Stimulated activated CD4-positive, alpha-beta T cell treated with anti-CD3 and anti-CD28 coated beads, Interleukin-15, amount 100 ng/mL, for 48 hours (primary cell): Measurements from ENCODE around the gene PALMD.

Source experiments
- DNase-seq, 2 donors: peaks; one replicate each; pipeline ENCODE4 v3.0.0-alpha.2; 2020; ENCODE audit warnings: low read depth in 2 of 2

The PALMD gene

DNA sequence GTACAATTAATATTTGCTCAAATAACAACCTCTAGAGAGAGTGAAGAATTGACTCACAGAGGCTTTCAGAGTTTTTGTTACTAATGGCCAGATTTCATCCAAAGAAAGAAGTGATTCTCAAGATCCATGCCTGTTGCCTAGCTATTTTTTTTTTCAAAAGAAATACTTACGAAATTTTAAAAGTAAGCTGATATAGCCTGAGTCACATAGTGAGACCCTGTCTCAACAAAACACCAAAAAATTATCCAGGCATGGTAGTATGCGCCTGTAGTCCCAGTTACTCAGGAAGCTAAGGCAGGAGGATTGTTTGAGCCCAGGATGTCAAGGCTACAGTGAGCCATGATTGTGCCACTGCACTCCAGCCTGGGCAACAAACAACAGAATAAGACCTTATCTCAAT lies 14.6 kb downstream of the PALMD start:
- no peak for DNase-seq

DNA sequence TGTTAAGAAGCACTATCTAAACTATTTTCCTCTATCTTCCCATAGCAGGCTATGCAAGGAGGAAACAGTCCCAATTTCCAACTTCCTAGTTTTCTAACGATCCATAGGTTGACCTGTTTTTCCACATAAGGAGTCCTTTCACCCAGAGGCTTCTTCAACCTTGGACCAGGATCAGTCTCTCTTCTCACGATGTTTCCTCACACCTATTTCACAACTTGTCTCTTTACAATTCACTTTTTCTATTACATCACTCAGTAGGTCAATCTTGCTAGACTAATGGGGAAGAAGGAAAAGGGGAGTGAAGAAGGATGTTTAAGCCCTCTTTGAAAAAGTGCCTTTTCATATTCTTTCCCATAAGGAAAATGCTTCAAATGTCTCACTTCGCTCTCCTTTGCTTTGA lies 15.9 kb downstream of the PALMD start:
- no peak for DNase-seq

DNA sequence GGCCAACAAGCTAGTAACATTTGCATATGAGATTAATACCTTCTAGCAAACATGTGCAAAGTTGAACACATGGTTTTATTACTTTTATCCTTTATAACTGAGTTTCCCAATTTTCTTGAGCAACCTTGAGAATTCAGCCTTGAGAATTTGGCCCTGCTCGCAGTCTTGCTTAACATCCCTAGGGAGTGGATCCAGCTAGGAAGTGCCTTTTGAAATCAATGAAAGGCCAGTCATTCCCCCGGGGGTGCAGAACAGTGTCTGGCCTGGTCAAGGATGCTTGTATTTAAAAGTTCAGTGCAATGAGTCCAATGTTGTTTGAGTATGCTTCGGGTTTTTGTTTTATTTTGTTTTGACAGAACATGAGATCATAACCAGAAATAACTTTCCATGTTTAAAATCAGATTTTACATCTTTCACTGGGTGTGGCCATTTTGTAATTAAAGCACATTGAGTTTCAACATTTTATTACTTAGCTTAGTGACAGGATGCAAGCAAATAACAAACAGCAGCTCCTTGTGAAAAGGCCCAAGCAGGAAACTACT lies 16.7 kb downstream of the PALMD start:
- no peak for DNase-seq

DNA sequence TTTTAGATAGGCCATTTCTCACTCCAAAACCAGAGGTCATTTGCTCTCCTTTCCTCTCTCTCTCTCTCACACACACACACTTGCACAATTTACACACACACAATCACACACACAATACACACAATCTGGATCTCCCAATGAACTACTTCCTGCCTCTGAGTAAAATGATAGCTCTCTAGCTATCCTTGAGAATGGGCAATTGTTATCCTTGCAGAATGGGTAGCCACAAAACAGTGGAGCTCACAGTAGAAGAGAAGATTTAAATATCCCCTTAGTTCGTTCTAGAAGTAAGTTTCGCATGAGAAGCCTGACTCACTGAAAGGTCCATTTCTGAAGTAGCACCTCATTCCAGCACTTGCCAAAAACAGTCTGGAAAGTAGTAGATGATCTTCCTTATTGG lies 17.6 kb downstream of the PALMD start:
- no peak for DNase-seq

DNA sequence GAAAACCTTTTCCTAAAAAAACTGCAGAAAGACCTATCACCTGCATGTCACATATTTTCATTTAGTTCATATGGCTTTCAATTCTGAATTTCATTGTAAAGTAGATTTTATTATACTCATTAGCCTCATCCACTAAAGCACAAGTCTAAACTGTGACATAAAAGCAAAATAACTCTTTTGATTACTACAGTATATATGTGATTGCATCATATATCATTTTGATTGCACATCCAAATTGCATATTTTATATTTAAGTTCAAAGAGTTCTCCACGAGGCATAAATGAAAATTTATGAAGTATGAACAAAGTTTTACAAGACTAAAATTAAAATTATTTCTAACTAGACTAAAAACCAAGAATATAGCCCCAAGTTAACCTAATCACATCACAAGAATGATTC lies 19.3 kb downstream of the PALMD start:
- DNase-seq = no peak

DNA sequence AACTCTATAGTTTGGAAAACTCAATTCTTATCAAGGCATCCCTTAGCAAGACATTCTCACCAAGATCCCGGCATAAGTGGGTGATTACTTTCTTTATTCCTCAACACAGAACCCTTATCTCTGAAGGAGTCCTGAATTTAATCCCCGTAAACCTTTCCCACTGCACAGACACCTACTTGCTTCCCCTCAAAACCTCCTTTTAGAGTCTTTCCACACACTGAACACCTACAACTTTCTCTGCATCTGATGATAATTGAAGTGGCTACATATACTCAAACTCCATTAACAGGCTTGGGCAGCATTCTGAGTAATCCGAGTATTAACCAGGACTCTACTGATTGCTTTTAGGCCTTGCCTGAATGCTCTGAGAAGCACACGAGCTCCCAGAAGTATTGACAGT lies 23.5 kb downstream of the PALMD start:
- DNase-seq = no peak

DNA sequence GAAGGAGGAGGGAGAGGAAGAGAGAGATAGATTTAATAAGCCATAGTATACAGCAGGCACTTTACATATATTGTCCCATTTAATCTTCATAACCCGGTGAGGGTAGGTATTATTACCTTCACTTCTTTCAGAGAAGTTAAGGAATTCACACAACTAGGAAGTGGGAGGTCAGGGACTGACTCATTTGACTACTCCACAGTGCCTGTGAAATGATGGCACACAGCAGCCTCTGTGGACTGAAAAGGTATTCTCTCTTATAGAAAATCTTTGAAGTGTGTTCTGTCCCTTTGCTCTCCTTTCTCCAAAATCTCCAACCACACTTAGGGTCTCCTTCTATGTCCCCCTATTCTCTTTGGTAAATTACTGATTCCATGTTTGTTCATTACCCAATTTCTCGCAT lies 23.9 kb downstream of the PALMD start:
- DNase-seq = no peak

DNA sequence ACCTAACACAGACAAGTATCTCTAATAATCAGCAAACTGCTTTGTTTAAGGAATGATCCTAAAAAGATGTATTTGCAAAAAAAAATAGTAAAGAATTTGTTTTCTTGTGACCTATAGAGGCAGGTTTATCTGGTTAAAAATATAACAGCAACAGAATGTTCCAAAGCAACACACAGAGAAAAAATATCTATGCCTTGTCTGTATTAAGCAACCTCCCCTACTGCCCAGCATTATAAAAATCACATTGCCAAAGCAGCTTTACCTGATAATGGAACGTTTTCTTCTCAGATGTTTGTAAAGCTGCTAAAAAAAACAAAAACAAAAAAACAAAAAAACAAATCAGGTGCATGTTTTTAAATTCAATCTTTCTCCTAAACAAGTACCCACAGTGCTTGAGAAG lies 24.7 kb downstream of the PALMD start:
- DNase-seq = no peak

DNA sequence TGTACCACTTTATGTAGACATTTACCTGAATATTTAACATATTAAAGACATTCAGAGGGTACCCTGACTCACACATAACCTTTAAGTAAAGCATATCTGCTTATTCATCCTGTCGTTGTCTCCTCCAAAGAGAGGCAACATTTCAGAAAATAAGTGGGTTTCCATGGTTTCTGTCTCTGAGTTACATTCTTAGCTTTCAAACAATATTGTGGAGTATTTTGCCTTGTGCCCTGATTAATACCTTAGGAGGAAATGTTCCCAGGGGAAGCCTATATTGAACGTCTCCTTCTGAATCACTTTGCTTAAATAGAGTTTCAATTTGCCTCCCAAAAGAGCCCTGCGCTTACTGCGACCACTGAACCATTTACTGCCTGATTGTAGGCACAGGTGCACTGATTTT lies 26.1 kb downstream of the PALMD start:
- no peak for DNase-seq

DNA sequence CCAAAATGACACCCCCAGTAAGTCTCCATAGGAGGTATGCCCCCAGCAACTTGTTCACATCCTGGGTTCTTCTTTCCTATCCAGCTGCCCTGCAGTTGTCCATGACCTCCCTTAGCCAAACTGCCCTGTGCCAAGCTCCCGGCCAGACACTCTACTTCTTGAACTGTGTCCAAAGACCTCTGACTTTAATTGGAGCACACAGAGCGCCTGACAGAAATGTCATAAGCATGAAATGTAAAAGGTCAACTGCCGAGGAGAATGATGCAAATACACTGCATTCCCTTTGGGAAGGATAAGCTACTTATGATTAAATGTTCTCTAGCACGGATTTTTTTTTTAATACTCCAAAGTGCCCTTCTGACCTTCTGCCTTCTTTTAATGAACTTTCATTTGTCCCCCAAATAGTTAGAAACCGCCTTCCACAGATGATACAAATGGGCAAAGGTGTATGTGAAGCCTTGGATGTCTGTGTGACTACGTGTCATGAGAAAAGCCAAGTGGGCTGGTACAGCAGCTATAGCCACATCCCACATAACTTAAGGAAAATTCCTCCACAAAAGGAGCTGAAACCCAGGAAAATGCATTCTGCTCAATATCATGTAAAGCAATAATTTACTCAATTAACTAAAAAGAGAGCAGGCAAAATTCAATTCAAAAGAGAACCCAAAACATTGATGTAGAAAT lies 26.8 kb downstream of the PALMD start:
- no peak for DNase-seq

DNA sequence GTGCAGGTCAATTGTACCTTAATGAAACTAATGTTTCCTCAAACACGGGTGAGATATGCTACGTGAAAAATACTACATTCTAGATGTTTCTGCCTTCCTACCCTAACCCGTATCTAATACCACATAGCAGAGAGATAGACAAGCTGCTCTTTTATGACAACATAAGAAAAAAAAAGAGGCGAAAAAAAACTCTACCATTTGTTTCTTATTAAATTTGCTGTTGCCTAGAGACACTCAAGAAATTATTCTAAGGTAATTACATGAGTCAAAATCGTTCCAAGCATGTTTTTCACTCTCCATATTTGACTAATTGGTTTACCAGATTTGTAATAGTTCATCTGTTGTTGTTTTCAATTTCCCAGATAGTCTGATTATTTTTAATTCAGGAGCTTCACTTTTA lies 27.4 kb downstream of the PALMD start:
- no peak for DNase-seq

DNA sequence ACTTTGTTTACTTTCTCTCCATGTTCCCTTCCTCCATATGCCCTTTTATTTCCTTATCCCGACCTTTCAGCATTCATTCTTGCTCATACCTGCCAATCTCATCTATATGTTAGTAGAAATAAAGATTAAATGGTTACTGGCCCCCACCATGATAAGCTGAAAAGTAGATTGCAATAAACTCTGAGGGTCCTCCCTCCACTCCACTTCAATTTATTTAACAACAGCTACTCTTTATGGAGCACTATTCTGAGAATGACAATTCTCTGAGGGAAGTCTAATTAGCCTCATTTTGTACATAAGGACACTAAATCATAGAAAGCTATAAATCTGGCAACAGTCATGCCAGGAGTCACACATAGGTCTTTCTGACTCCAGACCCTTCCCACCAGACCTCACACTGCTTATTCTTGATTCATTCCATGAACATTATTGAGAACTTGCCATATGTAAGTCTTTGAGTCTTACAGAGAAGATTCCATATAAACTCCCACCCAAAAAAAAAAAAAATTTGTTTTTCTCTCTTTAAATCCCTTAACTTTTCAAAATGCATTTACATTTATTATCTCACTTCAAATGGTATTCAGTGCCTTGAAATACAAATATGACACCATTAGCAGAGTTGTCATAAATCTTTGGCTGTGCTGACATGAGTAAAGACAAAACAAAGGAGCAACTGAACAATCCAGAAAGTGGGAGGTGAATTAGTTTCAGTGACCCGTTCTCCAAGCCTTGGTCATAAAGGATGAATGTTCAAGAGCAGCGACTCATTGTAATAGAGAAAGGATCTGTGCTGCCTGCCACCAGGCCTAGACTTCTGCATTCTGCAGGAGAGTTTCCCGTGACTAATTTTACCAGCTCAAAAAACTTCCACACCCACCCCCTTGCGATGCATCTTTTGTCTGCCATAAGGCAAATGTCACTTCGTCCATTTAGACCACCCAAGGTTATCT lies 28.5 kb downstream of the PALMD start:
- DNase-seq = no peak

DNA sequence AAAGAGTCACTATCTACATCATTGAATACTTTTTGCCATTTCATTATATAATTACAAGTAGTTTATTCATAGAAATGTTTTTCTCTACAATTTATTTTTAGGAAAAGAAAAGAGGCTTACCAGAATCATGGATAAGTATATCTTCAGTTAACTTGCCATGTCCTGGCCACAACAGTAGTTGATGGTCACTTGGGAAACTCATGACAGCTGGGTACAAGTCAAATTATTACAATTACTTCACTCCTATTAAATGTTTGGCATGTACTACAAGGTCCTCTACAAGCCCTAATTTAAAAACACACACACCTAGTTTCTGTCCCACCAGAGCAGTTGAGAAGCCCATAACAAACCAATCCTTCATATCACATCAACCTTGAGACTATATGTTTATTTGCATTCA lies 29.4 kb downstream of the PALMD start:
- no peak for DNase-seq

DNA sequence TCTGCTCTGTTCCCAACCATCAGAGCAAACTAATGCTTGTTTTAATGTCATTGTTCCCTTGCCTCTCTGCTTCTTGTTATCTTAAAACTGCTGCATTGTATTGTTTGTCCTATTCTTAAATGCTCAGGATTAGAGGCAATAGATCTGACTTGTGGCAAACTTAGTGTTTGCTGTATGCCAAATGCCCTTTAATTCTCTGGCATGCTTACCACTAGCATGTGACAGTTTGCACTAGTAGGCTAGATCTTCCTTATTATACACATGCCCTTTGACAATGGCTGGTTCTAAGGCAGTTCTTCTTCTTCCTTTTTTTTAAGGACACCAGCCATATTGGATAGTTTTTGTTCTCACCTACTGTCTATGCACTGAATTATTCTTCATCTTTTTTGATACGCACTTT lies 30.1 kb downstream of the PALMD start:
- no peak for DNase-seq

DNA sequence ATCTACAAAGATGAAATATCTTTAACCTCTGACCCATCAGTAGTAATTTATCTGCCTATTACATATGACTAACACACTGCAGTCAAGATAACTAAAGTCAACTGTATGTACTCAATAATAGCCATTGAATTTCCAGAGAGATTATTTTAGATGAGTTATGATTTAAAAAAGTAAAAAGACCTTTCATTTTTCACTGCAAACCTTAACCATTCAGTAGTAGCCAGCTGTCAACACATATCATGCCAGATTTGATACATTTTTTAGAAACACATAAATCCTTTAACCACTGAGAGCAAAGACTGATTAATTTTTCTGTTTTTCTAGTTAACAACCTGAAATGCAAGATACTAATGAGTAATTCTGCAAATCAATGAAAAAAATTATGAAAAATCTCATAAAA lies 31.0 kb downstream of the PALMD start:
- DNase-seq = no peak

DNA sequence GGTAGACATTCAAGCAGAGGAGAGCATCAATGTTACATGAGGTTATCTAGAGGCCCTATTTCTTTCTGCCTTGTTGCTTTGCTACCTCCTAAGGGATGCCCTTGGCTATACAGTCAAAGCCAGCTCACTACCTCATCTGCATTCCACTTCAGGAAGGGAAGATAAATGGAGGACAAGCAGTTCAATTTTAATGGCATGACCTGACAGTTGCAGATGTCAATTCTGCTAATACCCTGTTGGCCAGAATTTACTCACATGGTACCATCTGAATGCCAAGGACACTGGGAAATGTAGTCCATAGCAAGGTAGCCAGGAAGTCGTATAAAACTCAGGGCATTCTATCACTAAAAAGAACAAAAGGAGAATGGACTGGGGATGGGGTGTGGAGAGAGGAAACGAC lies 31.5 kb downstream of the PALMD start:
- DNase-seq = no peak

DNA sequence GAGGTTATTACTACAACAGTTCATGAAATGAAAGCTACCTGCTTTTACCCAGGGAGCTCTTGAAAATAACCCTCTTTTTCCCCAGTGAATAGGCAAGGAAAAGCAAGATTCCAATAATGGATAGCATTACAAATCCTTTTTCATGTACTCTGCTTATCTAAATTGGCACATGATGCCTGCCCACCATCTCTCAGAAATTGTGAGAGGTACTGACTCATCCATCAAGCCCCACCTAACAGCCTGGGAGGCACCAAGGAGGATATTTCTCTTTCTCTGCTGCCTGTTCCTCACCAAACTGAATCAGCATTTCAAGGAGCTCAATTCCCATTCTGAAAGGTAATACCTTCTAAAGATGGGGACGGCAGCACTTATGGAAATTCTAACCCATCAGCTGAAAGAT lies 34.4 kb downstream of the PALMD start:
- DNase-seq = no peak

DNA sequence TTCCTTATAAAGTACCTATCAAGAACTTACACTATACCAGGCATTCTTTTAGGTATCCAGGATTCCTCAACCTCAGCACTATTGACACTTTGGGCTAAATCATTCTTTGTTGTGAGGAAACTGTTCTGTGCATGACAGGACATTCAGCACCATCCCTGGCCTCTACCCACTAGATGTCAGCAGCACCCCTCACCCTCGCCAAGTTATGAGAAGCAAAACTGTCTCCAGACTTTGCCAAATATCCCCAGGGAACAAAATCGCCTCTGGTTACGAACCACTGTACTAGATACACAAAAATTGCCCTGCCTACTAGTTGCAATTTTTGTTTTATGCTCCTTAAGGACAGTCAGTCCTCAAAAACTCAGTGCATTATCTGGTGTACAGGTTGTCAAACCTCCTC lies 35.7 kb downstream of the PALMD start:
- no peak for DNase-seq

DNA sequence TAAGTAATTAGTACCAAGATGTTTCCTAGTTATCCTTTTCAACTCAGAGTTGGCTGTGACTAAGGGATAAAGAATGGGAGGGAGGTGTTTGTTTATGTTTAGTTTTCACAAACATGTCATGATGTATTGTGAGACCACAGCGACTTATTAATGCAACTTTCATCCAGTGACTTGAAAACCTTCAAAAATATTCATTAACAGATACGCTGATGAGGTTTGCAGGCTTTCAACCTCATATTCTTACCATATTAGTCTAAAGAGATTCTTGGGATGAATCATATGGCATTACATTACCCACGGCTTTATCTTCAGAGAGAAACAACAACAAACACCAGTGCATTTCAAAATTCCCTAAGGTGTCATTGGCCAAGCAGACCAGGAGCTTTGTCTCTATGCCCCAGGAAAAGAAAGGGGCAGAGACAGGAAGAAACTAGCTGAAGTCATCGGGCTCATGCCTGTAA lies 36.4 kb downstream of the PALMD start:
- DNase-seq = no peak

DNA sequence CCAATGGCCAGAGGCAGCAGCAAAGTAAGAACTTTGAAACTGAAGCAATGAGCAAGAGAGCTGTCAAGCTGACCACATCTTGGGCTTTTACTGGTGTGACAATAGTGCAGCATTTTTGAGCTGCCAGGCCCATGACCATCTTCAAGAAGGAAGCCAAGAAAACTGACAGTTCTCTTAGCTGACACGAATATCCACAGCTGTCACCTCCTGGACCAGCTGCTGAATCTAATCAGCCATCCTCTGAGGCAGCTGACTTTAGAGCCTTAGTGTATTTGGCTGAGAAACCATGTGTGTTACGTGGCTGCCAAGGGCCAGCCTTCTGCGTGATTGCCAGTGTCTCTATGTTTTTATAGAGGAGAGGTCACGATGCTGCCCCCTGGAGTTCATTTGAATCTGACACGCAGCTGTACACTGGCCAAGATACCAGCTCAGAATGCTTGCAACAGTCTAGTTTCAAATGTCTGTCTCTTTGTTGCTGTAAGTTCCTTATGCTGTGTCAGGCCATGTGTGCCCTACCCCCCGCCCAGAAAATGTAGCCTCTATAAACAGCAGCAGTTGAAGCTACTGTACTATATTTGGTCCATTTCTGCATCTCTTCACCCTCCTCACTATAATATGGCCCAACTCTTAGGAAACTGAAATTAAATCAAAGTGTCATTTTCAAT lies 39.7 kb downstream of the PALMD start:
- peak; percentile 15 to 23 for DNase-seq

DNA sequence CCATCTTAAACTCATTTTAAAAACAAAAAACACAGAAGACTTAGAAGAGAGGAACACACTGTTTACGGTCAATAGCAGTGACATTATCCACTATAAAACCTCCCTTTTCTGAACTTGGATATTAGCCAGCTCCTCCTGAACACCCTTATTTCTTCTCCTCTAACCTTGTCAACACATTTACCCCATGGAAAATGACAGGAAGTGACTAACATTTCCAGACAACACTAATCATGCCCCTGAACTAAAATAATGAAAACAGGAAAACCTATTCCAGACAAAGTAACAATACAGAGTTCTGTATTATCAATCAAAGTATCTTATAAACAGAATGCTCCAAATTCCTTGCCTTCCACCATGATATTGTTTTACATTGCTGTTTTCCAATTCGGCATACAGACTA lies 45.3 kb downstream of the PALMD start:
- DNase-seq = no peak

DNA sequence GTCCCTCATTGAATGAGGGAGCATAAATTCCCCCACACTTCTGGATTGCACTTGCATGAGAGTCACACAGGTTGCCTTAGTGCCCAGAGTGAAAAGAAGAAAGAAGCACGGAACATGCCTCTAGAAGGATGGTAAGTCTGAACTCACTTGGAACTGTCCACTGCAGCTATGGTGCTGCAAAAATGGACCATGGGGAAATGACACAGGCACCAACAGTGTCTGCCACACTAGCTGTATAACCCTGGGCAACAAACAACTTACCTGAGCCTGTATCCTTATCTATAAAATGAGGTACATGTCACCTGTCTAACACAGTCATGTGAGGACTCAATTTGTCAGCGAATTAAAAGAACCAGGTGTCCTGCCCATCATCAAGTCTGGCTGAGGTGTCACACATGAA lies 50.7 kb downstream of the PALMD start:
- no peak for DNase-seq
